GM21529 (cell line): Measurements from ENCODE around the gene CISD2.
"Not testable (repeated sequence)": the region's sequence is repeated elsewhere in the genome, so short reads cannot be mapped to it uniquely, and the experiment has no call there.

Experiments
- ATAC-seq: cut with Tn5 transposase; IDR thresholded peaks from one replicate; pipeline ENCODE4 v1.9.1; 2021; ENCODE audit not compliant: unreplicated experiment

CISD2 gene

DNA sequence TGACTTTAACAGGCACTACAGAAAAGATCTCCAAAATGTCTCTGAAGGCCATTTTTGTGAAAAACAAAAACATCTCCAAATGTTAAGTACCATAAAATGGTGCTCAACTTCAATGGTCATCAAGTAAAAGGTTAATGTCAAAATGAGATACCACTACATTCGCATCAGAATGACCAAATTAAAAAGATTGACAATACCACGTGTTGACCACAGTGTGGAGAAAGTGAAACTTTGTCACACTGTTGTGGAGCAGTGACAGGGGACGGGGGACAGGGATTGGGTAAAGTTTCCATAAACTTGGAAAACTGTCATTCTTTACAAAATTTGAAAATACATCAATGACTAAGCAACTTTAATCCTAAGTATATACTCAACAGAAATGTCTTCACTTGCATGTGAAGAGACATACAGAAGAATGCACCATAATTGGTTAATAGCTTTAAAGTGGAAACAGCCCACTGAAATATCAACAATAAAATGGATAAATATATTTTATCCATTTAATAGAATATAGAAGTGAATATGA lies 19.1 kb upstream of the CISD2 start:
- ATAC-seq = no peak

DNA sequence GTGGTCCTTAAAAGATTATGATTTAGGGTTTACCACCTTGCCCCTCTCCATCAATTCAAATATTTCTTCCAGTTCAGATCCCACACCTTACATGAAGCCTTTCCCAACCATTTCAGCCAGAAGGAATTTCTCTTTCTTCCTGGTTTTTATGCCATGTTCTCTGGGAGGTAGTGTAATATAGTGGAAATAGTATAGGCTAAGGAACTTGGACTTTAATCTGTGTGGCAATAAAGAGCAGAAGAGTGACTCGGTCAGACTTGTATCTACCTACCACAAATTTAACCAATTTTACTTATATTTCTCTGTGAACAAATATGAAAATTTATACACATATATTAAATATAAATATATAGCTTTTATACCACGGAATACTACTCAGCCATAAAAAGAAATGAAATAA lies 18.4 kb upstream of the CISD2 start:
- ATAC-seq = no peak

DNA sequence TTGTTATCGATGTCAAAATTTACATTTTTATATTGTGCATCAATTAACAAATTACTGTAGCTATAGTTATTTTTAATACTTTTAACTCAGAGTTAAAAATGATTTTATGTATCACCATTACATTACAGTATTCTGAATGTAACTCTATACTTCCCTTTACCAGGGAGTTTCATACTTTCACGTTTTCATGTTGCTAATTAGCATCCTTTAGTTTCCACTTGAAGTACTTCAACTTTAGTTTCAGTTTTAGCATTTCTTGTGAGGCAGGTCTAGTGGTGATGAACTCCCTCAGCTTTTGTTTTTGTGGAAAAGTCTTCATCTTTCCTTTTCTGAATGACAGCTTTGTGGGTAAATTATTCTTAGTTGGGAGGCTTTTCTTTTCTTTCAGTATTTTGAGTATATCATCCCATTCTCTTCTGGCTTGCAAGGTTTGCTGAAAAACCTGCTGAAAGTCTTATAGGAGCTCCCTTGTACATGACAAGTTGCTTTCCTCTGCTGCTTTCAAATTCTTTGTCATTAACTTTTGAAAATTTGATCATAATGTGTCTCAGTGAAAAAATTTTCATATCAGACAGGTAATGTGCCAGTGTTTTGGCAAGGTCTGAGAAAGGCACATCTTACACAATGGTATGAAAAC lies 9.8 kb upstream of the CISD2 start:
- ATAC-seq = no peak

DNA sequence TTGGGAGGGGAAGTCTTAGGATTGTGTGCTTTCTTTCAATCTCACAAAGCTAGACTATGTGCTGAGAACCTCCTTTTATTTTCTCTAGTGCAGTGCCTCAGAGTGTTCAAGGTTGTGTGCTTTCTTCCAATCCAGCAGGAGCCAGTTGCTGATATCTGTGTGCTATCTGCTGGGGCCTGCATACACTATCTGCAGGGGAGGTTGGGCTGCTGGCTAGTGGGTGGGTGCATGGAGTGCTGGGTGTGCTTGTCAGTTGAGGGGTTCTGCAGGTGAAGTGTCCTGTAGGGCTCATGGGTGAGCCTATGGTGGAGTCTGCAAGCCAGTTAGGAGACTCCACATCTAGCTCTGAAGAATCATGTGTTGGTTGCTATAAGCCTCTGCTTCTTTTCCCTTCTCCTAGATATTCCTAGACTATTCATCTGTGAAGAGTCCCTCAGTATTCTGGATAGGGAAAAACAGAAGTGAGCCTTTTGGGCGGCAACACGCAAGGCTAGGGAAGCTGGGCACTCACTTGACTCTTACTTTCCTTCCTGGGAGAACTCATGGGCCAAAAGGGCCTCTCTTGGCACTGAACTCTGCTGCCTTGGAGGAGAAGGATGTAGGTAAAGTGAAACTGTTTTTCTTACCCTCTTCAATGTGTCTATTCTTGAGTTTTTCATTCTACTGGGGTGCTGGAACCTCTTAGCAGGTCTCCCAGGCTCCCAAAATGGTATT lies 8.0 kb upstream of the CISD2 start:
- ATAC-seq = no peak

DNA sequence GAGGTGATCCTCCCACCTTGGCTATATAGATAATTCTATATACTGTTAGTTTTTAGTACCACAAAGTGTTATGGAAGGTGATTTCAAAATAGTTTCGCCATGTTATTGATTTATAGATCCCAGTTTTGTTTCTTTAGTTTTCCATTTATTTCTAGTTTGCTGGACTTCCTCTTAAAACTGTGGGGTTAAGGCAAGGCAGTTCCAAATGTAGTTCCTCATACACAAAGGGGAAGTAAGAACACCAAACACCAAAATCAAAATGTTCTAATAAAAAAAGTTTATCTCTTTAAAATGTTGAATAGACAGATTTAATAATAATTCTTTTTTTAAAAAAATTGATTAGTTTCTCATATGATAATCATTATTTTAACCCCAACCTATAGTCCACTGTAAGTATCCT lies 6.8 kb upstream of the CISD2 start:
- ATAC-seq = no peak

DNA sequence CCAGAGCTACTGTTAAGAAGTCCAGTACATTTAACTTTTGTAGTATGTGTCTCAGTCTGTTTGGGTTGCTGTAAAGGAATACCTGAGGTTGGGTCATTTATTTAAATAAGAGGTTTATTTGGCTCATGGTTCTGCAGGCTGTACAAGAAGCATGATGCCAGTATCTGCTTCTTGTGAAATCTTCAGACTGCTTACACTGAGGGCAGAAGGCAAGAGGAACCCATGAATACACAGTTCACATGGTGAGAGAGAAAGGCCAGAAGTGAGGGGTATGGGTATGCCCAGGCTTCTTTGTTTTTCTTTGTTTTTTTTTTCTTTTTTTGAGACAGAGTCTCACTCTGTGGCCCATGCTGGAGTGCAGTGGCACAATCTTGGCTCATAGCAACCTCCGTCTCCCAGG lies 6.0 kb upstream of the CISD2 start:
- no peak for ATAC-seq

DNA sequence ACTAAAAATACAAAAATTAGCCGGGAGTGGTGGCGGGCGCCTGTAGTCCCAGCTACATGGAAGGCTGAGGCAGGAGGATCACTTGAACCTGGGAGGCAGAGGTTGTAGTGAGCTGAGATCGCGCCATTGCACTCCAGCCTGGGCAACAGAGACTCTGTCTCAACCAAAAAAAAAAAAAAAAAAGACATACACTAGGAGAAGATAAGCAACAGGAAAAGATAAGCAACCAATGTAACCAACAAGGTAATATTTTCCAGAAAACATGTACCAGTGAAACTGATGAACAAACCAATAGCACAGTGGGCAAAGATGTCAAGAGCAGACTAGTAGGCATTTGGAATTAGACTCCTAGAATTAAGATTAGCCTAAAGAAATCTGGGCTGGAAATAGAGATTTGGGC lies 3.5 kb upstream of the CISD2 start:
- ATAC-seq = not testable (repeated sequence)

DNA sequence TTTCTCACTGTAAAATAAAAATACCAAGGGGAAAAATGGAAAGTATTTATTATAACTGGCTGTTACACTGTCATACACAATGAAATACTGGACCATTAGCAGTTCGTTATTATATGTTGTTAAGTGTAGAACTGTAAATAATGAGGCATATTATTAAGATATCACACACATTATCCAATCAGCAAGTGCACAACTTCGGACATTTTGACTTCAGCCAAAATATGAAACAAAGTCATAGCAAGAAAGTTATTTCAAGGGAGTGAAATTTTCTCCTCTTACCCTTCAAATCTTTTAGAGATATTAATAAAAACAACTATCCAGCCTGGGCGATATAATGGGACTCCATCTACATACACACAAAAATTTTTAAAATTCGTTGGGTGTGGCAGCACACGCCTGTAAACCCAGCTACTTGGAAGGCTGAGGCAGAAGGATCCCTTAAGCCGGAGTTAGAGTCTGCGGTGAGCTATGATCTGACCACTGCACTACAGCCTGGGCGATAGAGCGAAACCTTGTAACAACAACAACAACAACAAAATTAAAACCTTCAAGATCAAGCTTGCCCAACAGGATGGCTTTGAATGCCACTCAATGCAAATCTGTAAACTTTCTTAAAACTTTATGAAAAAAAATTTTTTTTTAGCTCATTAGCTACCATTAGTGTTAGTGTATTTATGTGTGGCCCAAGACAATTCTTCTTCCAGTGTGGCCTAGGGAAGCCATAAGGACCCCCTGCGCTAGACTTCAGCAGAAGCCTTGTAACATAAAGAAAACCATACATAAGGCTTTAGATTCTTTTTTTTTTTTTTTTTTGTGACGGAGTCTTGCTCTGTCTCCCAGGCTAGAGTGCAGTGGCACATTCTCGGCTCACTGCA lies 1.3 kb upstream of the CISD2 start:
- ATAC-seq = peak; percentile 10

DNA sequence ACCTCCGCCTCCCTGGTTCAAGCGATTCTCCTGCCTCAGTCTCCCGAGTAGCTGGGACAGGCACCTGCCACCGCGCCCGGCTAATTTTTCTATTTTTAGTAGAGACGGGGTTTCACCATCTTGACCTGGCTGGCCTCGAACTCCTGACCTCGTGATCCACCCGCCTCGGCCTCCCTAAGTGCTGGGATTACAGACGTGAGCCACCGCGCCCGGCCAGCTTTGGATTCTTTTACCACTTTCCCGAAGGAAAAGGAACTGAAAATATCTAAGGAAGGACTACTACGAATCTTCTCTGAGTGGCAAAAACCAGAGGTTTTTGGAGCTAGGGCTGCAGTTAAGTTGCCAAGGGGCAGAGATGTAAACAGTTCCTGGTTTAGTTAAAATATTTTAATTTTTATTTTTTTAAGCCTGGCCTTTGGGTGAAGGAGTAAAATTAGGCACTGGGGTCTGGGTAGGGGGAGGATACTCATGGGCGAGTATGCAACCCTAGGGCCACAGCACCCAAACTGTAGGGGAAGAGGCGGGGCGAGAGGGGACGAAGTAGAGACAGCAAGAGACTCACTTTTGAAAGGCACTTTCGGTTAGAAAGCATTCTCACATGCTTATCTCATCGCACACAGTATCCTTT lies 525 bp upstream of the CISD2 start:
- peak; percentile 50 for ATAC-seq

DNA sequence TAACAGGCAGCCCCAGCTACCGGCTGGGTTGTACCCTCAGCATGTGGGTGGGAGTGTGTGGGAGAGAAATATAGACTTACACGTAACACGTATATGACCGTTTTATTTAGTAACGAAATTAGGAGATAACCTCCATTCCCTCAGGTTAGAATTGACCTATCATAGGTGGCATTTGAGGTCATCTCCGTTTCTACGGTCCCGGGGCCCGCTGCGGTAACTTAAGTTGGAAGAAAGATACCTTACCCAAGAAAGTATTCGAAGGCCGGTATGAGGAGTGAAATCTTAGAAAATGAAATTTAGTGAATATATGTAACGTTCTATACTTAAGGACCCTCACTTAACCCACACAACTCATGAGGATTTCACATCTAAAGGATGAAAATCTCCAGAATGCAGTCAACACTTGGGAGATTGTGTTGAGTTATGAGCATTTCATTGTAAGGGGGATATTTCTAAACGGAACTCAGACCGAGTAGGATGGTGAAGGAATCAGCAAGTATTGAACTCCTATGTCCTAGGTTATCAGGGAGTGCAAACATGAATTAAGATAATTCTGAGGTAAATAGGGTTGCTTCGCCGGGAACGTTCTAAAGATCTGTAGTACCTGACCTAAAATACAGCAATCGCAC lies 891 bp downstream of the CISD2 start:
- ATAC-seq = peak; percentile 23

DNA sequence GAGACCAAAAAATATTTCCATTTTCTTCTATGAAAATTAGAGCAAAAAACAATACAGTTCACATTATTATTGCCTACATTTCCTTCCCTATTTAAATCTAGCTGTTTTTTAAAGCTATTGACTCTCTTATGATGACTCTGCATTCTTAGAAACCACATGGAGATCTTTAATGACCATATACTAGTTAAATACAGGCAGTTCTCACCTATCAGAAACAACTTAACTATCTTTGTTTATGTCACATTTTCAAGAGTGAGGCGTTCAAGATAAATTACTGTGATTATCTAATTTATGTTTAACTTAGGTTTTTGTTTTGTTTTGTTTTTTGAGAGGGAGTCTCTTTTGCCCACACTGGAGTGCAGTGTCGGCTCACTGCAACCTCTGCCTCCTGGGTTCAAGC lies 3.0 kb downstream of the CISD2 start:
- ATAC-seq = no peak

DNA sequence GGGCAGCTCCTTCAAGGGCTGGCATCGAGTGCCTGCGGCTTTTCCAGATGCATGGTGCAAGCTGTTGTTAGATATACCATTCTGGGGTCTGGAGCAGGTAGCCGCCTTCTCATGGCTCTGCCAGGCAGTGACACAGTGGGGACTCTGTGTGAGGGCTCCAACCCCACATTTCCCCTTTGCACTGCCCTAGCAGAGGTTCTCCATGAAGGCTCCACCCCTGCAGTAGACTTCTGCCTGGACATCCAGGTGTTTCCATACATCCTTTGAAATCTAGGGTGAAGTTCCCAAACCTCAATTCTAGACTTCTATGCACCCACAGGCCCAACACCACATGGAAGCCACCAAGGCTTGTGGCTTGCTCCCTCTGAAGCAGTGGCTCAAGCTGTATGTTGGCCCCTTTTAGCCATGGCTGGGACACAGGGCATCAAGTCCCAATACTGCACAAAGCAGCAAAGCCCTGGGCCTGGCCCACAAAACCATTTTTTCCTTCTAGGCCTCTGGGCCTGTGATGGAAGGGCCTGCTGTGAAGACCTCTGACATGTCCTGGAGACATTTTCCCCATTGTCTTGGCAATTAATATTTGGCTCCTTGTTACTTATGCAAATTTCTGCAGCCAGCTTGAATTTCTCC lies 8.8 kb downstream of the CISD2 start:
- not testable (repeated sequence) for ATAC-seq

DNA sequence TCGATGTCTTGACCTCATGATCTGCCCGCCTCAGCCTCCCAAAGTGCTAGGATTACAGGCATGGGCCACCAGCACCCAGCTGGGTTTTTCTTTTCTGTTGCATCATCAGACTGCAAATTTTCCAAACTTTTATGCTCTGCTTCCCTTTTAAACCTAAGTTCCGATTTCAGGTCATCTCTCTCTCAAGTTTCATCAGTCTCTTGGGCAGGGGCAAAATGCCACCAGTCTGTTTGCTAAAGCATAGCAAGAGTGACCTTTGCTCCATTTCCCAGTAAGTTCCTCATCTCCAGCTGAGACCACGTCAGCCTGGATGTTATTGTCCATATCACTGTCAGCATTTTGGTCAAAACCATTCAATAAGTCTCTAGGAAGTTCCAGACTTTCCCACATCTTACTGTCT lies 9.6 kb downstream of the CISD2 start:
- ATAC-seq = not testable (repeated sequence)

DNA sequence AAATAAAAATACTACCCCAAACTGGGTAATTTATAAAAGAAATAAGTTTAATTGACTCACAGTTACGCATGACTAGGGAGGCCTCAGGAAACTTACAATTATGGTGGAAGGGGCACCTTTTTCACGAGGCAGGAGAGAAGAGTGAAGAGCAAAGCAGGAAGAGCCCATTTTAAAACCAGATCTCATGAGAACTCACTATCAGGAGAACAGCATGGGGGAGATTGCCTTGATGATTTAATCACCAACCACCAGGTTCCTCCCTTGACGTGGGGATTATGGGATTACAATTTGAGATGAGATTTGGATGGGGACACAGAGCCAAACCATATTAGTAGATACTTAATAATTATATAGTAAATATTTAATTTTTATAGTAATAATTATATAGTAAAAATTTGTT lies 10.1 kb downstream of the CISD2 start:
- ATAC-seq = no peak

DNA sequence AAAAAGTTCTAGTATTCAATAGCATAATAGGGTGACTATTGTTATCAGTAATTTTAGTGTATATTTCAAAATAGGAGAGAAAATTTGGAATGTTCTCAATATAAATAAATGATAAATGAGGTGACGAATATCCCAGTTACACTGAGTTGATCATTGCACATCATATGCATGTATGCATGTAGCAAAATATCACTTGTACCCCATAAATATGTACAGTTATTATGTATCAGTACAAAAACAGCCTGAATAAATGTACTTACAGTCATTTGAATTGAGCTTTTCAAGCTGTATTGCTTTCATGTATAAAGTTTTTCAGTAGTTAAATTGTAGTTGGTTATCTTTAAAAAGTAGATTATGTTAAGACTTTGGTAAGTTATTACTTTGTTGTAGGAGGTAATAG lies 12.6 kb downstream of the CISD2 start:
- no peak for ATAC-seq

DNA sequence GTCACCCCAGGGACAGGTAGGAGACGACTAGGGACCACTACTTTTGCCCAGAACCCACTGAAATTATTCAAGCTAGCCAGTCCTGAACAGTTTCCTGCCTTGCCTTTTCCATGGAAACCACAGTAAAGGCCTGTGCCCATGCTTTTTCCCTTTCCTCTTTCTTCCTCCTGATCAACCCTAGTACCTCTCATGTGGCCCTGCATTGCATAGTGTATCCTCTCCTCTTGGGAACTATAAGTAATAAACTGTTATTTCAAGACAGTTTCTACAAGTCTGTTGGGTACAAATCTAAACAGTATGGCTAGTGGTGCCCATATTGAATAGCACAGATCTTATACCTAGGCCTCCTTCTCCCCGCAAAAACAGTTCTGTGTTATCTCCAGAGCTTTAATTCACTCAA lies 14.5 kb downstream of the CISD2 start:
- ATAC-seq = no peak

DNA sequence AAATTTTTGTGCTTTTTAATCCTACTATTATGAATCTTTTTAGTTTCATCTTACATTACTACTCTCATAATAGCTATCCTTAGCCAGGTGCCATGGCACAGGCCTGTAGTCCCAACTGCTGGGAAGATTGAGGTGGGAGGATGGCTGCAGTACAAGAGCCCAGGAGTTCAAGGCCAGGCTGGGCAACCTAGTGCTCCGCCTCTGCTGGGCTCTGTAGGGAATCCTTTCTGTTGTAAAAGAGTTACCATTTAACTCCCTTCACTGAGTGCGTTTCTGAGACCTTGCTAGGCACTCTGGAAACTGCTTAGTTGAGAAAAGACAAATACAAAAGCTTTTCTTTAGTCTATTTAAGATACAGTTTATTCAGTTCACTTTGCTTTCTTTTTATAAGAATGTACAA lies 19.8 kb downstream of the CISD2 start:
- ATAC-seq = not testable (repeated sequence)

DNA sequence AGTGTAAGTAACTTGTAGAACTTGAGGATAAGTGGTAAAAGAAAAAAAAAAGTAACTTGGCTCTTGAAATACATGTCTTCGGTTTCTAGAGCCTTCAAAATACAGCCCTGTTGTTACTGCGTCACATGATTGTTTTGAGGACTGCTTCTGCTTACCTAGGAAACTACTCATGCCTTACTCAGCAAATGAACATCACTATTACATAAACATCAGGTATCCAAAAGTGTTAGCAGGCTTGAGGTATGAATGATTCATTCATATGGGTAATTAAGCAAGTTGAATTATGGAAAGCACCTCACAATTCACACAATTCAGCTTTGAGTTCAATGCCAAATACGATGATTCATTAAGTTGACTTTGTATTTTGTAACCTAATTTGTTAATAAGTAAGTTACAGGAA lies 21.1 kb downstream of the CISD2 start:
- ATAC-seq = not testable (repeated sequence)

DNA sequence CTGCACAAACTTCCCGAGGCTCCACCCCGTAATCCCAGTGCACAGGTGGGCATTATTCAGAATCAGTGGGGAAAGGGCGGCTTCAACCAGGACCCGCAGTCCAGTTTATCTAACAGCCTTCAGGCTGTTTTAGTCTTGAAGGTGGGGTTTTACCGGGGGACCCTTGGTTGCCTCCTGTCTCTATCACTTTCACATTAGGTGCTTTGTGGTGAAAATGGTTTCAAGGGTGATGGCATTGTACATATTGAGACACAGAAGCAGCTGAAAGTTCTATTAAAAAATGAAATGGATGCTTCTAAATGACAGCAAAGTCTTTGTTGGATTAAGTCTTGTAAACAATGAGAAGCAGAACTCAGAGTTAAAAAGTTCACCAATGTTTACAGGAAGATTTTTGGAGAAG lies 27.8 kb downstream of the CISD2 start:
- not testable (repeated sequence) for ATAC-seq

DNA sequence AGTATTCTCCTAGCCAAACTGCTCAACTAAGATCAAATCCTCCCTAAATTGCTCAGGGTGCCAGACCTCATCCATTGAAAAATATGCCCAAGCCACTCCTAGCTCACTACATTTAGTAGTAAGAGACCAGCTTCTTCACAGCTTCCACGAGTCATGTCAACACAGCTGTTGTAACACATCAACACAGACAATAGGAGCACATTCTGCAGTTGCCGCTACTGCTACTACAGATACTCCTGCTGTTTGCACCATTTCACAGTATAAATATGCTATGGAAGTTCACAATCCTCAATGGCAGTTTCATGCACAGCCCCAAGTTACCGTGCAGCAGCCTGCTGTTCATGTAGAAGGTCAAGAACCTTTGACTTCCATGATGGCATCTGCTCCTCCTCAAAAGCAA lies 28.8 kb downstream of the CISD2 start:
- not testable (repeated sequence) for ATAC-seq
